ENCODE data around the gene UBE2J2.

The UBE2J2 gene

GRCh38 chr1:1306070-1306660, 32.5 kb upstream of the UBE2J2 start:
- FAIRE-seq: no peak
- no peak for DNase-seq (ENCODE audit: insufficient read length, low spot score)
- TF ChIP-seq POLR2A (IDR thresholded peaks at IDR 0.05; ENCODE audit: low read depth, low read length): no peak

- no peak for TF ChIP-seq POLR2A (IDR thresholded peaks at IDR 0.05; ENCODE audit: low read depth, low read length)
- FAIRE-seq (peak; percentile 45), DNase-seq (ENCODE audit: insufficient read length, low spot score) (peak; percentile 85)
Observed at GRCh38 chr1:1305300-1306069, 31.8 kb upstream of the UBE2J2 start.

- FAIRE-seq (no peak), DNase-seq (ENCODE audit: insufficient read length, low spot score) (peak; percentile 73)
- TF ChIP-seq POLR2A (IDR thresholded peaks at IDR 0.05; ENCODE audit: low read depth, low read length): no peak
Observed at GRCh38 chr1:1304331-1305299, 31.0 kb upstream of the UBE2J2 start.

GRCh38 chr1:1303736-1304135, 30.1 kb upstream of the UBE2J2 start:
- DNase-seq (ENCODE audit: insufficient read length, low spot score) (no peak), FAIRE-seq (no peak)
- TF ChIP-seq POLR2A (IDR thresholded peaks at IDR 0.05; ENCODE audit: low read depth, low read length): no peak

- DNase-seq (ENCODE audit: insufficient read length, low spot score): no peak
- TF ChIP-seq POLR2A (IDR thresholded peaks at IDR 0.05; ENCODE audit: low read depth, low read length): no peak
- FAIRE-seq: no peak
Observed at GRCh38 chr1:1302951-1303509, 29.4 kb upstream of the UBE2J2 start.

GRCh38 chr1:1302006-1302430, 28.4 kb upstream of the UBE2J2 start:
- TF ChIP-seq POLR2A (IDR thresholded peaks at IDR 0.05; ENCODE audit: low read depth, low read length): no peak
- no peak for DNase-seq (ENCODE audit: insufficient read length, low spot score)

GRCh38 chr1:1300352-1300739, 26.7 kb upstream of the UBE2J2 start:
- TF ChIP-seq POLR2A (IDR thresholded peaks at IDR 0.05; ENCODE audit: low read depth, low read length): no peak
- FAIRE-seq (no peak), DNase-seq (ENCODE audit: insufficient read length, low spot score) (no peak)

More at GRCh38 chr1:1302006-1302430, 28.4 kb upstream of the UBE2J2 start:
- no peak for FAIRE-seq

- TF ChIP-seq POLR2A (IDR thresholded peaks at IDR 0.05; ENCODE audit: low read depth, low read length): no peak
- DNase-seq (ENCODE audit: insufficient read length, low spot score) (no peak), FAIRE-seq (no peak)
Observed at GRCh38 chr1:1299686-1300351, 26.2 kb upstream of the UBE2J2 start.

- no peak for TF ChIP-seq POLR2A (IDR thresholded peaks at IDR 0.05; ENCODE audit: low read depth, low read length)
- FAIRE-seq: no peak
- no peak for DNase-seq (ENCODE audit: insufficient read length, low spot score)
Observed at GRCh38 chr1:1298861-1299685, 25.4 kb upstream of the UBE2J2 start.

GRCh38 chr1:1297802-1298424, 24.3 kb upstream of the UBE2J2 start:
- FAIRE-seq (no peak), DNase-seq (ENCODE audit: insufficient read length, low spot score) (no peak)
- TF ChIP-seq POLR2A (IDR thresholded peaks at IDR 0.05; ENCODE audit: low read depth, low read length): no peak

GRCh38 chr1:1296070-1297061, 22.7 kb upstream of the UBE2J2 start:
- FAIRE-seq: no peak
- TF ChIP-seq POLR2A (IDR thresholded peaks at IDR 0.05; ENCODE audit: low read depth, low read length): no peak
- no peak for DNase-seq (ENCODE audit: insufficient read length, low spot score)
